K562 (cell line): ENCODE data around the gene FAR1. TPM values are rescaled to one million over a fixed set of nuclear protein-coding genes. Genes with fewer than 3 reads are reported as not detected.

ENCODE experiments used
- ATAC-seq: fragments of 200-7000 bp; cut with Tn5 transposase; 3 replicates; pipeline ENCODE4 v1.9.1; 2020; ENCODE audit warnings: moderate library complexity
- BruUV-seq: library from RNA; stranded (reverse); fragments of 400-500 nt; replicated peaks from 2 replicates; lab custom pipeline; 2021; lab: Mats Ljungman, UMichigan
- CTCF ChIA-PET: fragments of 300-600 bp; formaldehyde crosslinking; extraction: SDS; loops from one replicate; lab custom pipeline; 2021; ENCODE audit warnings: low intra/inter-chr PET ratio; lab: Yijun Ruan, JAX
- POLR2A ChIA-PET: fragments of 300-600, 350-650 bp; sonication (Branson Sonifier 250); formaldehyde crosslinking; extraction: SDS; loops from one replicate; lab custom pipeline; 2021; ENCODE audit warnings: antibody characterized with exemption, inconsistent platforms; lab: Yijun Ruan, JAX
- DNase-seq, 4 experiments: peaks; one replicate each; pipeline versions ENCODE4 v3.0.0 to v3.0.0-alpha.2; 2011 to 2018; ENCODE audit warnings: low spot score in 3 of 4, mixed read lengths in 3 of 4; ENCODE audit errors: extremely low read depth in 1 of 4
- FAIRE-seq: peaks from 2 replicates; lab custom pipeline; 2011; peaks lifted over from hg19 to GRCh38; lab: Jason Lieb, UNC
- H2AFZ ChIP-seq: 2 replicates; pipeline ENCODE4 v1.6.0; 2011; ENCODE audit warnings: low read depth, low read length, control low read depth, inconsistent platforms
- H3K27ac ChIP-seq: fragments of 200-600 bp; 3 replicates; pipeline ENCODE4 v1.8.0; 2011; ENCODE audit warnings: low read depth, mild to moderate bottlenecking, control low read depth, inconsistent platforms, low read length, moderate library complexity, mixed read lengths; ENCODE audit errors: extremely low read depth
- H3K27me3 ChIP-seq, 2 experiments: fragments of 300-600 bp in 1 of 2; 2 replicates in 1 of 2; 3 replicates in 1 of 2; pipeline versions ENCODE4 v1.6.0 to v1.8.0; 2011; ENCODE audit warnings: inconsistent platforms in 2 of 2, low read length in 2 of 2, mild to moderate bottlenecking in 1 of 2, mixed read lengths in 1 of 2, moderate library complexity in 1 of 2; ENCODE audit not compliant: control insufficient read depth in 2 of 2, insufficient read depth in 2 of 2
- H3K36me3 ChIP-seq: fragments of 300-600 bp; 3 replicates; pipeline ENCODE4 v1.8.0; 2011; ENCODE audit warnings: mild to moderate bottlenecking, low read length, inconsistent platforms; ENCODE audit not compliant: control insufficient read depth, insufficient read depth
- H3K4me1 ChIP-seq, 2 experiments: fragments of 200-600 bp in 1 of 2; replicated peaks in 1 of 2; 2 replicates in 1 of 2; 3 replicates in 1 of 2; pipeline versions ENCODE4 v1.5.1 to v1.8.0; 2011; ENCODE audit warnings: inconsistent platforms in 2 of 2, low read length in 2 of 2, mild to moderate bottlenecking in 1 of 2, mixed read lengths in 1 of 2, moderate library complexity in 1 of 2; ENCODE audit not compliant: control insufficient read depth in 2 of 2, insufficient read depth in 2 of 2
- H3K4me2 ChIP-seq: 2 replicates; pipeline ENCODE4 v1.6.1; 2011; ENCODE audit warnings: low read length, control low read depth, inconsistent platforms, mixed read lengths; ENCODE audit not compliant: insufficient read depth
- H3K4me3 ChIP-seq: fragments of 200-600 bp; sonication (generic), shearing (Covaris generic); 2 replicates; pipeline ENCODE4 v1.5.1; 2016; ENCODE audit warnings: control low read depth, inconsistent platforms
- H3K79me2 ChIP-seq: fragments of 200-600 bp; 3 replicates; pipeline ENCODE4 v1.8.0; 2011; ENCODE audit warnings: low read length, inconsistent platforms; ENCODE audit not compliant: control insufficient read depth, insufficient read depth
- H3K9ac ChIP-seq, 2 experiments: 2 replicates each; pipeline versions ENCODE4 v1.6.0 to v1.6.1; 2011; ENCODE audit warnings: low read depth in 2 of 2, low read length in 2 of 2, control low read depth in 1 of 2, inconsistent platforms in 1 of 2, mild to moderate bottlenecking in 1 of 2, mixed read lengths in 1 of 2; ENCODE audit not compliant: insufficient read depth in 1 of 2
- H3K9me1 ChIP-seq: one replicate; pipeline ENCODE4 v1.6.0; 2011; ENCODE audit warnings: inconsistent platforms, mild to moderate bottlenecking, low read length, moderate library complexity; ENCODE audit not compliant: control insufficient read depth, insufficient read depth
- H3K9me3 ChIP-seq: replicated peaks from 2 replicates; pipeline ENCODE4 v1.5.1; 2011; ENCODE audit warnings: low read depth, low read length, inconsistent platforms; ENCODE audit not compliant: control insufficient read depth, insufficient read depth
- H4K20me1 ChIP-seq: replicated peaks from 2 replicates; pipeline ENCODE4 v1.6.1; 2011; ENCODE audit warnings: low read length, inconsistent platforms, mixed read lengths; ENCODE audit not compliant: control insufficient read depth, insufficient read depth
- DEAF1 ChIP-seq: fragments of 450-650 bp; formaldehyde crosslinking; IDR thresholded peaks from 2 replicates; pipeline ENCODE4 v1.4.0; 2020; ENCODE audit warnings: mild to moderate bottlenecking, moderate library complexity
- DIDO1 ChIP-seq: fragments of 450-650 bp; IDR thresholded peaks from 2 replicates; pipeline ENCODE4 v1.6.1; 2016; ENCODE audit warnings: low read depth, missing biosample characterization, missing genetic modification characterization
- HNRNPL ChIP-seq: fragments of 200-400 bp; formaldehyde crosslinking; IDR thresholded peaks from 2 replicates; pipeline ENCODE4 v1.6.1; 2017; ENCODE audit warnings: low read depth, mild to moderate bottlenecking, low read length
- ZBTB8A ChIP-seq: fragments of 450-650 bp; IDR thresholded peaks from 2 replicates; pipeline ENCODE4 v1.6.1; 2018; ENCODE audit warnings: mild to moderate bottlenecking, moderate library complexity; ENCODE audit not compliant: partially characterized antibody
- ZZZ3 ChIP-seq: fragments of 450-650 bp; IDR thresholded peaks from 2 replicates; pipeline ENCODE4 v1.6.1; 2016; ENCODE audit warnings: antibody characterized with exemption, mild to moderate bottlenecking, moderate library complexity
- WGBS: fragments of 100-300 bp; shearing (Covaris generic); methylation state at CpG from one replicate; pipeline ENCODE4 v1.1.6; 2016; ENCODE audit warnings: low coverage, mixed read lengths; ENCODE audit not compliant: insufficient coverage; ENCODE audit errors: missing lambda C conversion rate; 5-methylcytosine and 5-hydroxymethylcytosine counted together
- in situ Hi-C: fragments of 300-500 bp; cut with MboI; formaldehyde crosslinking; loops from 4 replicates; pipeline ENCODE4 v1.15.0; 2018; ENCODE audit warnings: inconsistent platforms, mixed read lengths
- intact Hi-C: fragments of 100-400 bp; cut with micrococcal nuclease; formaldehyde crosslinking; loops from 2 replicates; pipeline ENCODE4 v1.14.2; 2022
- polyA plus RNA-seq, 8 experiments: library from polyadenylated mRNA; depleted of rRNA in 4 of 8; stranded (reverse) in 5 of 8; unstranded in 3 of 8; fragments of >200 nt; fragmentation: Nextera tagmentation in 2 of 8; fragmentation: Illumina TruSeq in 1 of 8; extraction: Ambion mirVana in 2 of 8; extraction: Trizol in 1 of 8; gene quantifications; 2 replicates each; pipeline versions ENCODE4 v1.2.1 to v1.2.3, GENCODE V29; 2011 to 2014; ENCODE audit warnings: inconsistent platforms in 1 of 8, missing spikeins in 1 of 8
- total RNA-seq, 7 experiments: library from RNA; depleted of rRNA in 6 of 7; stranded (reverse); fragments of >200 nt in 6 of 7; fragmentation: Illumina TruSeq in 2 of 7; extraction: Trizol in 2 of 7; gene quantifications; 2 replicates each; pipeline versions ENCODE4 v1.2.1 to v1.2.3, GENCODE V29; 2011 to 2021; ENCODE audit warnings: low replicate concordance in 1 of 7

The FAR1 gene
- total and polyA plus RNA-seq, 9 of the 15 experiments (the other 6 are each of a cell fraction or from before 2014, with no cell fraction given): 17.7 to 88.2 (median 52.6) TPM

GRCh38 chr11:13681446-13681845, 13.0 kb downstream of the FAR1 start:
- in situ Hi-C loops: no loop called here
- no TSS peak for BruUV-seq
- DNase-seq (no peak), ATAC-seq (no peak), FAIRE-seq (no peak)
- no peaks in the 10 kb centered on the region for H3K36me3 ChIP-seq
- intact Hi-C loops: no loop called here
- H3K4me1 ChIP-seq: peaks cover 0 to 7% of the 10 kb centered on the region in 2 experiments; a peak in 3 of 5 replicates
- no peak overlapping the region for H3K9ac ChIP-seq
- H3K79me2 ChIP-seq: peaks cover 98% of the 10 kb centered on the region
- 92% methylated on average over 2 of the region's 2 CpGs for WGBS
- H3K27ac ChIP-seq: no peak overlapping the region
- H3K9me1 ChIP-seq: no peaks in the 10 kb centered on the region
- ChIA-PET POLR2A (interaction anchor here (0.7 to 1.9 kb wide), 2 partner anchors 11 to 12 kb away, joined by 3 to 7 read pairs; no protein-coding TSS in a partner anchor), CTCF (no interaction called here)
- no peak overlapping the region for H3K4me2 ChIP-seq
- no peaks in the 10 kb centered on the region for H3K27me3 ChIP-seq
- peaks cover 5% of the 10 kb centered on the region; the same call in 1 of the 2 replicates for H4K20me1 ChIP-seq
- H3K9me3 ChIP-seq: no peaks in the 10 kb centered on the region
- H2AFZ ChIP-seq: no peak overlapping the region
- H3K4me3 ChIP-seq: no peak overlapping the region
- no peak for TF ChIP-seq DIDO1 (tag)
- no peak for TF ChIP-seq DEAF1 (CRISPR knock-in tag)
- no peak for TF ChIP-seq ZZZ3
- no peak for TF ChIP-seq ZBTB8A
- TF ChIP-seq HNRNPL: no peak
- TF ChIP-seq, all 486 proteins: peak for 0
